ENCODE data around the gene AMBP. TPM values are rescaled to one million over a fixed set of nuclear protein-coding genes. Genes with fewer than 3 reads are reported as not detected.

Gene AMBP
- total and polyA plus RNA-seq, 12 donors: 0.01 TPM; not detected in 11

DNA sequence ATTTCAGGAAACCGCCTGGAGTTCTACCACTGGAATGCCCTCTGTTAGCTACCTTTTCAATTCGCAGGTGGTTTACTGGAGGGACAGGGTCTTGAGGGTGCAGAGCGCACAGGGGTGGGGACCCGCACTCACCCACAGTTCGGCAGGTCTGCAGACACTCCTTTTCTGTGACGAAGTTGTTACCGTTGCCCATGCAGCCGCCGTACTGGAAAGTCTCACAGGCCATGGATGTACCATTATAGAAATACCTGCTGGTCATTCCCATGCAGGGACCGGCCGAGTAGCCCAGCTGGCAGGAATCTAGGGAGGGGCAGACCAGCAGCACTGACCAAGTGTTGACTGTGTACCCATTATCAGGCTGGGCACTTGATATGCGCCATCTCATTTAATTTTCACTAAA is 16.8 kb downstream of the AMBP start:
- Histone ChIP-seq H3K4me3 (no peak overlapping the region), H3K36me3 (no peaks in the 10 kb centered on the region), H3K27me3 (peaks cover 0 to 18% (median 0%) of the 10 kb centered on the region in 7 donors), H3K27ac (no peak overlapping the region), H3K9me3 (peaks cover 0 to 5% (median 0%) of the 10 kb centered on the region in 11 donors), H3K4me1 (peaks cover 0 to 20% (median 8%) of the 10 kb centered on the region in 9 donors)
- intact Hi-C loops (cut with DNase I): no loop called here
- ATAC-seq: no peak
- TF ChIP-seq, protein P1, sequence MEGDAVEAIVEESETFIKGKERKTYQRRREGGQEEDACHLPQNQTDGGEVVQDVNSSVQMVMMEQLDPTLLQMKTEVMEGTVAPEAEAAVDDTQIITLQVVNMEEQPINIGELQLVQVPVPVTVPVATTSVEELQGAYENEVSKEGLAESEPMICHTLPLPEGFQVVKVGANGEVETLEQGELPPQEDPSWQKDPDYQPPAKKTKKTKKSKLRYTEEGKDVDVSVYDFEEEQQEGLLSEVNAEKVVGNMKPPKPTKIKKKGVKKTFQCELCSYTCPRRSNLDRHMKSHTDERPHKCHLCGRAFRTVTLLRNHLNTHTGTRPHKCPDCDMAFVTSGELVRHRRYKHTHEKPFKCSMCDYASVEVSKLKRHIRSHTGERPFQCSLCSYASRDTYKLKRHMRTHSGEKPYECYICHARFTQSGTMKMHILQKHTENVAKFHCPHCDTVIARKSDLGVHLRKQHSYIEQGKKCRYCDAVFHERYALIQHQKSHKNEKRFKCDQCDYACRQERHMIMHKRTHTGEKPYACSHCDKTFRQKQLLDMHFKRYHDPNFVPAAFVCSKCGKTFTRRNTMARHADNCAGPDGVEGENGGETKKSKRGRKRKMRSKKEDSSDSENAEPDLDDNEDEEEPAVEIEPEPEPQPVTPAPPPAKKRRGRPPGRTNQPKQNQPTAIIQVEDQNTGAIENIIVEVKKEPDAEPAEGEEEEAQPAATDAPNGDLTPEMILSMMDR (IDR thresholded peaks at IDR 0.05): no peak
- DNase-seq: no peak
- WGBS, 2 donors: 96 to 97% methylated on average over 12 of the region's 12 CpGs

DNA sequence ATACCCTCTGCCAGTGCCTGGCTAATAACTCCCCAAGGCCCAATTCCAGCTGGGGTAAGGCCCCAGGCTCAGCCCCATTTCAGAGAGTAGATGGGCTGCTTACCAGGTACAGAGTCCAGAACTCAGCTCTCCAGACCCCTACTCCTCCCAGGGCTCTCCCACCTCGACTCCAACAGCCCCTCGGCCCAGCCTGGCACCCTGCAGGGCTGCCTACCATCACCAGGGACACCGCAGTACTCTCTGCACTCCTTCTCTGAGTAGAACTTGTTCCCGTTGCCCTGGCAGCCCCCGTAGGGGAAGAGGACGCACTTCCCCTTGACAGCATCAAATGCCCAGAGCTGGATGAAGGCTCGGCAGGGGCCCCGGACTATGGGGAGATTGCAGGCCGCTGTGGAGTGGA is 17.4 kb downstream of the AMBP start:
- intact Hi-C loops (cut with DNase I): no loop called here
- H3K27ac ChIP-seq: no peak overlapping the region
- no peak overlapping the region for H3K4me3 ChIP-seq
- DNase-seq (no peak), ATAC-seq (peak in 1 of 8 donors; percentile 43)
- H3K27me3 ChIP-seq: peaks cover 0 to 14% (median 0%) of the 10 kb centered on the region in 7 donors
- peaks cover 0 to 5% (median 0%) of the 10 kb centered on the region in 11 donors for H3K9me3 ChIP-seq
- WGBS, 2 donors: 68 to 72% methylated on average over 9 of the region's 9 CpGs
- H3K36me3 ChIP-seq: no peaks in the 10 kb centered on the region
- peaks cover 0 to 20% (median 8%) of the 10 kb centered on the region in 9 donors for H3K4me1 ChIP-seq
- TF ChIP-seq, protein P1 (IDR thresholded peaks at IDR 0.05): no peak

DNA sequence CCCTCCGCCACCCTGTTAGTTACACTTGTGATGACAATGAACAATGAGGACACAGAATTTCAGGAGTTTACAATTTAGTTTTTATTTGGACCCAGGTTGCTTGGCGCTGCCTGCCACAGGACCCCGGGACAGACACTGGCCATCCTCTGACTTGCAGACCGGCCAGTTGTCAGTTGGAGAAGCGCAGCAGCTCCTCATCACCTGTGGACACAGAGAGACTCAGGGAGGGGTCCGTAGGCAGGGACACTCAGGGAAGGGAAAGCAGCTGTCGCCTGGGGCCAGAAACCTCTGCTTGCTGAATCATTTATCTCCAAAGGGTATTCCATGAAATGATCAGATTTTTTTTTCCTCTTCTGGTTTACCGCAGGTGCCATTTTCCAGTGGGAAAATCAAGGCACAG is 18.0 kb downstream of the AMBP start:
- Histone ChIP-seq H3K36me3 (no peaks in the 10 kb centered on the region), H3K9me3 (peaks cover 0 to 5% (median 0%) of the 10 kb centered on the region in 11 donors), H3K27ac (no peak overlapping the region), H3K27me3 (peaks cover 0 to 12% (median 0%) of the 10 kb centered on the region in 7 donors), H3K4me1 (peaks cover 0 to 20% (median 8%) of the 10 kb centered on the region in 9 donors), H3K4me3 (no peak overlapping the region)
- TF ChIP-seq, protein P1 (IDR thresholded peaks at IDR 0.05): no peak
- intact Hi-C loops (cut with DNase I): no loop called here
- ATAC-seq (no peak), DNase-seq (no peak)
- WGBS, 2 donors: 86 to 91% methylated on average over 8 of the region's 8 CpGs

DNA sequence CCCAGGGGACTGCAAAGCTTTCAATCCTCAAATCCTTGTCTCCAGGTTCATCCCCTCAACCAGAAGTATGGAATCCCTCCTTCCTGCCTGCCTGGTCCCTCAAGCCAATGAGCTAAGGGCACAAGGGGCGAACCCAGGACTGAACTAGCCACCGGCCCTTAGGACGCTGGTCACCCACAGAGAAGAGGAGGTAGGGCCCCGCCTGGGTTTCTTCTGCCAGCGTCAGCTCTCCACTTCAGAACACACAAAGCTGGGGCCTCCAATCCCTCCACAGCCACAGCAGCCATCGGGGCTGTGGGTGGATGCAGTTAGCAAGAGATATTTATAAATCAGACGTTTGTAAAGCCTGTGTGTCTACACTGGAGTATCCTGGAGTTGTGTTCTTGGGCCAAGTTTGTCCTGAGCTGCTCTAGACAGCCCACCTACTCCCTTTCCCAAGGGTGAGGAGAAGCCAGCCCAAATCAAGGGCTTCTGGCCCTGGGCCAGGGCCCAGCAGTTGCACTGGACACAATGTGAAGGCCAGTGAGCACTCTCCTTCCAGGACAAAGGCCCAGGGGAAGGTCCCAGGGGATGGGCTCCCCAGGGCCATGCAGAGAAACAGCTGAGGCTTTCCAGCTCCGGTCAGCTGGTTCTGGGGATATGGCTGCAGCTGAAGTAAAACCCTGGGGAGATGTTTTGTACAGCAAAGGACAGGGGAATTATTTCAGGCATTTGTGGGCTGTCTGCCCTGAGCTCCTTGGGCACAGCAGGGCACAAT is 18.9 kb downstream of the AMBP start:
- Histone ChIP-seq H3K27me3 (peaks cover 0 to 12% (median 0%) of the 10 kb centered on the region in 7 donors), H3K4me1 (peaks cover 0 to 20% (median 8%) of the 10 kb centered on the region in 9 donors), H3K36me3 (no peaks in the 10 kb centered on the region), H3K27ac (peak overlapping the region in 2 of 10 donors; percentile 21 to 25), H3K4me3 (no peak overlapping the region), H3K9me3 (peaks cover 0 to 5% (median 0%) of the 10 kb centered on the region in 11 donors)
- TF ChIP-seq, protein P1 (IDR thresholded peaks at IDR 0.05): no peak
- ATAC-seq: peak; percentile 40 to 90 (median 70)
- DNase-seq: peak; percentile 56 to 65
- intact Hi-C loops (cut with DNase I): no loop called here
- WGBS, 2 donors: 59 to 66% methylated on average over 8 of the region's 8 CpGs
